MM.1S (cell line): ENCODE data around the gene PCDHGA5.
"Not testable (repeated sequence)": the region's sequence is repeated elsewhere in the genome, so short reads cannot be mapped to it uniquely, and the experiment has no call there.

Experiments used
- DNase-seq: peaks from one replicate; pipeline ENCODE4 v3.0.0-alpha.2; 2015
- H2AFZ ChIP-seq: fragments of 300-600 bp; sonication (generic); 2 replicates; pipeline ENCODE4 v1.6.0; 2016; ENCODE audit warnings: antibody characterized with exemption, low read length
- H3F3A ChIP-seq: fragments of 300-600 bp; sonication (generic); 2 replicates; pipeline ENCODE4 v1.6.1; 2016; ENCODE audit warnings: mild to moderate bottlenecking, antibody characterized with exemption, low read length, moderate library complexity, mixed read lengths; ENCODE audit not compliant: insufficient read depth
- H3K27ac ChIP-seq: fragments of 300-600 bp; sonication (generic); 2 replicates; pipeline ENCODE4 v1.5.1; 2016; ENCODE audit warnings: mild to moderate bottlenecking, low read length
- H3K27me3 ChIP-seq: fragments of 300-600 bp; sonication (generic); replicated peaks from 2 replicates; pipeline ENCODE4 v1.6.0; 2016; ENCODE audit warnings: low read length; ENCODE audit not compliant: insufficient read depth
- H3K36me3 ChIP-seq: fragments of 300-600 bp; sonication (generic); replicated peaks from 2 replicates; pipeline ENCODE4 v1.6.1; 2016; ENCODE audit warnings: mild to moderate bottlenecking, low read length, mixed read lengths; ENCODE audit not compliant: insufficient read depth
- H3K4me1 ChIP-seq: fragments of 300-600 bp; sonication (generic); 2 replicates; pipeline ENCODE4 v1.6.1; 2016; ENCODE audit warnings: low read length, mixed read lengths
- H3K4me2 ChIP-seq: fragments of 300-600 bp; sonication (generic); 2 replicates; pipeline ENCODE4 v1.6.0; 2016; ENCODE audit warnings: low read depth, low read length
- H3K4me3 ChIP-seq: fragments of 300-600 bp; sonication (generic); 2 replicates; pipeline ENCODE4 v1.5.1; 2016; ENCODE audit warnings: low read length, mixed read lengths
- H3K79me2 ChIP-seq: fragments of 300-600 bp; sonication (generic); 2 replicates; pipeline ENCODE4 v1.6.1; 2016; ENCODE audit warnings: mixed run types, low read length, mixed read lengths
- H3K9ac ChIP-seq: fragments of 300-600 bp; sonication (generic); 2 replicates; pipeline ENCODE4 v1.6.1; 2016; ENCODE audit warnings: low read length, mixed read lengths
- H3K9me2 ChIP-seq: fragments of 300-600 bp; sonication (generic); replicated peaks from 2 replicates; pipeline ENCODE4 v1.6.1; 2016; ENCODE audit warnings: mild to moderate bottlenecking, low read length, mixed read lengths; ENCODE audit not compliant: insufficient read depth
- H3K9me3 ChIP-seq: fragments of 300-600 bp; sonication (generic); replicated peaks from 2 replicates; pipeline ENCODE4 v1.6.1; 2016; ENCODE audit warnings: mild to moderate bottlenecking, low read length, mixed read lengths; ENCODE audit not compliant: insufficient read depth
- H4K20me1 ChIP-seq: fragments of 300-600 bp; sonication (generic); 2 replicates; pipeline ENCODE4 v1.6.1; 2016; ENCODE audit warnings: mild to moderate bottlenecking, low read length, moderate library complexity, mixed read lengths; ENCODE audit not compliant: insufficient read depth
- CTCF ChIP-seq: fragments of 300-600 bp; sonication (generic); IDR thresholded peaks from 2 replicates; pipeline ENCODE4 v1.5.1; 2016; ENCODE audit warnings: antibody characterized with exemption, low read length, mixed read lengths
- EZH2 ChIP-seq: fragments of 300-600 bp; sonication (generic); optimal IDR thresholded peaks from 2 replicates; pipeline ENCODE3; 2017; ENCODE audit warnings: low read depth, mild to moderate bottlenecking, antibody characterized with exemption, low read length, mixed read lengths
- EZH2phosphoT487 ChIP-seq: fragments of 300-600 bp; sonication (generic); IDR thresholded peaks from 2 replicates; pipeline ENCODE4 v1.6.1; 2018; ENCODE audit warnings: antibody characterized with exemption, low read length

The PCDHGA5 gene

GRCh38 chr5:141413540-141414069 is 49.6 kb downstream of the PCDHGA5 start:
- Histone ChIP-seq H3K27ac (no peak overlapping the region), H3K9me3 (no peaks in the 10 kb centered on the region), H4K20me1 (no peaks in the 10 kb centered on the region), H3K4me1 (no peaks in the 10 kb centered on the region), H3K79me2 (no peaks in the 10 kb centered on the region), H2AFZ (peak overlapping the region; percentile 8; the same call in 1 of the 2 replicates), H3K4me3 (peak overlapping the region; percentile 55), H3F3A (no peaks in the 10 kb centered on the region), H3K36me3 (no peaks in the 10 kb centered on the region), H3K27me3 (peaks cover 19% of the 10 kb centered on the region), H3K9ac (no peak overlapping the region), H3K9me2 (no peaks in the 10 kb centered on the region), H3K4me2 (peak overlapping the region; percentile 57)
- no peak for DNase-seq
- TF ChIP-seq CTCF (no peak), EZH2 (no peak), EZH2phosphoT487 (no peak)

GRCh38 chr5:141414548-141415274 is 50.7 kb downstream of the PCDHGA5 start:
- not testable (repeated sequence) for H3K4me1 ChIP-seq, H2AFZ ChIP-seq, H3K79me2 ChIP-seq, H3K9me2 ChIP-seq, H3K4me2 ChIP-seq, H3K9me3 ChIP-seq, H3K9ac ChIP-seq, DNase-seq, H3K36me3 ChIP-seq, H3K27ac ChIP-seq, H4K20me1 ChIP-seq, H3K4me3 ChIP-seq, H3F3A ChIP-seq
- peaks cover 25% of the 10 kb centered on the region for H3K27me3 ChIP-seq

GRCh38 chr5:141415275-141415618 is 51.3 kb downstream of the PCDHGA5 start:
- not testable (repeated sequence) for H3K27ac ChIP-seq, H3F3A ChIP-seq, H3K4me3 ChIP-seq, H3K79me2 ChIP-seq, H3K4me2 ChIP-seq, H3K36me3 ChIP-seq, H4K20me1 ChIP-seq, H2AFZ ChIP-seq, DNase-seq, H3K4me1 ChIP-seq, H3K9me2 ChIP-seq, H3K9me3 ChIP-seq, H3K9ac ChIP-seq
- H3K27me3 ChIP-seq, result peaks cover 25% of the 10 kb centered on the region
